ENCODE data around the gene UBXN4. TPM values are rescaled to one million over a fixed set of nuclear protein-coding genes. Genes with fewer than 3 reads are reported as not detected.
A peak's percentile ranks its signal among the peaks of the same experiment; 100 is the strongest.

Gene UBXN4
- total RNA-seq, 1 experiment from 2014 or later = 65.4 TPM

GRCh38 chr2:135798762-135799161 is 57.1 kb downstream of the UBXN4 start:
- Mint-ChIP-seq H3K27ac (no peak overlapping the region), H3K4me3 (no peak overlapping the region)
- WGBS (ENCODE audit: extremely low coverage, insufficient read length, low lambda C conversion rate) = no CpG with 5 or more reads among the region's 4 CpGs

More at GRCh38 chr2:135798762-135799161, 57.1 kb downstream of the UBXN4 start:
- Histone ChIP-seq H3K79me1 (ENCODE audit: insufficient read depth, low read depth, low read length, poor library complexity, severe bottlenecking) (no peaks in the 10 kb centered on the region), H2AK5ac (ENCODE audit: insufficient read length, low read length) (no peak overlapping the region), H4K8ac (replicated peaks; ENCODE audit: insufficient read length, low read depth, low read length) (no peak overlapping the region), H3K23me2 (ENCODE audit: insufficient read length, low read depth, low read length, poor library complexity, severe bottlenecking) (no peaks in the 10 kb centered on the region), H3K79me2 (ENCODE audit: insufficient read depth, low read length) (no peaks in the 10 kb centered on the region), H4K91ac (ENCODE audit: insufficient read length, low read depth, low read length) (no peak overlapping the region), H2AFZ (ENCODE audit: low read length) (no peak overlapping the region), H3K9ac (ENCODE audit: extremely low read depth, insufficient read length, low read length) (no peak overlapping the region), H4K5ac (ENCODE audit: insufficient read length, low read depth, low read length) (no peak overlapping the region), H3K18ac (ENCODE audit: insufficient read length, low read depth, low read length) (no peak overlapping the region), H3K4me1 (ENCODE audit: insufficient read depth, low read length) (no peaks in the 10 kb centered on the region), H3K27me3 (ENCODE audit: insufficient read depth, low read length) (no peaks in the 10 kb centered on the region), H3K4ac (ENCODE audit: low read depth, low read length) (no peak overlapping the region), H3K9me3 (ENCODE audit: control insufficient read depth, low read depth, low read length) (no peaks in the 10 kb centered on the region), H3K56ac (ENCODE audit: insufficient read length, low read depth, low read length) (no peak overlapping the region), H2BK5ac (ENCODE audit: insufficient read length, low read length) (no peak overlapping the region), H2BK20ac (ENCODE audit: low read depth, low read length, poor library complexity, severe bottlenecking) (no peak overlapping the region), H2BK120ac (ENCODE audit: low read depth, low read length, poor library complexity, severe bottlenecking) (no peak overlapping the region), H2BK12ac (ENCODE audit: insufficient read length, low read depth, low read length) (no peak overlapping the region), H3K23ac (ENCODE audit: insufficient read length, low read depth, low read length) (no peak overlapping the region), H3T11ph (ENCODE audit: low read length) (no peak overlapping the region), H3K14ac (ENCODE audit: insufficient read depth, low read length) (no peak overlapping the region), H3K27ac (ENCODE audit: insufficient read length, low read depth, low read length) (no peak overlapping the region), H2BK15ac (ENCODE audit: low read depth, low read length) (no peak overlapping the region), H4K20me1 (ENCODE audit: control insufficient read depth, insufficient read depth, insufficient read length) (no peaks in the 10 kb centered on the region), H3K4me2 (ENCODE audit: insufficient read depth, insufficient read length, low read length) (no peak overlapping the region)
- peaks cover 0 to 19% (median 17%) of the 10 kb centered on the region in 3 experiments; a peak in 6 of 7 replicates for H3K36me3 Mint-ChIP-seq (ENCODE audit: insufficient read depth in 1 of 3, low read depth in 3 of 3)
- H3K9me3 Mint-ChIP-seq = peaks cover 25 to 27% of the 10 kb centered on the region in 2 experiments
- H3K4me1 Mint-ChIP-seq = peaks cover 7 to 8% of the 10 kb centered on the region in 2 experiments; a peak in 3 of 4 replicates
- DNase-seq = no peak
- peak; percentile 32 for TF ChIP-seq CTCF (conservative IDR thresholded peaks at IDR 0.05)
- peaks cover 2% of the 10 kb centered on the region for H3K27me3 Mint-ChIP-seq (ENCODE audit: low read depth)

Data from H9 (cell line).